SK-N-MC (cell line): Measurements from ENCODE around the gene NMUR1.

Experiments used
- EZH2 ChIP-seq: fragments of 200-600 bp; sonication (generic); IDR thresholded peaks from one replicate; pipeline ENCODE4 v1.6.1; 2017; ENCODE audit warnings: antibody characterized with exemption
- POLR2AphosphoS5 ChIP-seq: IDR thresholded peaks from 2 replicates; pipeline ENCODE4 v1.6.1; 2012; ENCODE audit warnings: mild to moderate bottlenecking, low read depth, low read length, borderline replicate concordance

DNA sequence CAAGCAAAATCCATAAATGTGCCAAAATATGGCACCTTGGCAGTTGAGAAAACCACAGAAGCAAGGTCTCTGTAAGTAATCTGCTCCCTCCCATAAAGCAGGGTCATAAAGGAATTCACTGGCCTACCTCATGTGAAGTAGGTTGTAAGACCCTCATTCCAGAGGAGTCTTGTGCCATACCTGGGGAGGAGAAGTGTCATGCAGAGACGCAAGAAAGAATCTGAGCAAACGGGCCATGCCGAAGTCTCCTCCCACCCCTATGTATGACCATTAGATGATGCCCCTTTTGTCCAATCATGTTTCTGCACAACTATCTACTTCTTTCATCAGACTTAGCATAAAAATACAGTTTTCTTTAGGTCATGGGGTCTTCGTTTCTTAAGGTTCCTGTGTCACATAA is 14.6 kb downstream of the NMUR1 start:
- TF ChIP-seq EZH2: no peak
- TF ChIP-seq POLR2AphosphoS5: no peak
